ENCODE measurements around the gene CDX2.
"Not testable (repeated sequence)": the region's sequence is repeated elsewhere in the genome, so short reads cannot be mapped to it uniquely, and the experiment has no call there.

The CDX2 gene, protein sequence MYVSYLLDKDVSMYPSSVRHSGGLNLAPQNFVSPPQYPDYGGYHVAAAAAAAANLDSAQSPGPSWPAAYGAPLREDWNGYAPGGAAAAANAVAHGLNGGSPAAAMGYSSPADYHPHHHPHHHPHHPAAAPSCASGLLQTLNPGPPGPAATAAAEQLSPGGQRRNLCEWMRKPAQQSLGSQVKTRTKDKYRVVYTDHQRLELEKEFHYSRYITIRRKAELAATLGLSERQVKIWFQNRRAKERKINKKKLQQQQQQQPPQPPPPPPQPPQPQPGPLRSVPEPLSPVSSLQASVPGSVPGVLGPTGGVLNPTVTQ

DNA sequence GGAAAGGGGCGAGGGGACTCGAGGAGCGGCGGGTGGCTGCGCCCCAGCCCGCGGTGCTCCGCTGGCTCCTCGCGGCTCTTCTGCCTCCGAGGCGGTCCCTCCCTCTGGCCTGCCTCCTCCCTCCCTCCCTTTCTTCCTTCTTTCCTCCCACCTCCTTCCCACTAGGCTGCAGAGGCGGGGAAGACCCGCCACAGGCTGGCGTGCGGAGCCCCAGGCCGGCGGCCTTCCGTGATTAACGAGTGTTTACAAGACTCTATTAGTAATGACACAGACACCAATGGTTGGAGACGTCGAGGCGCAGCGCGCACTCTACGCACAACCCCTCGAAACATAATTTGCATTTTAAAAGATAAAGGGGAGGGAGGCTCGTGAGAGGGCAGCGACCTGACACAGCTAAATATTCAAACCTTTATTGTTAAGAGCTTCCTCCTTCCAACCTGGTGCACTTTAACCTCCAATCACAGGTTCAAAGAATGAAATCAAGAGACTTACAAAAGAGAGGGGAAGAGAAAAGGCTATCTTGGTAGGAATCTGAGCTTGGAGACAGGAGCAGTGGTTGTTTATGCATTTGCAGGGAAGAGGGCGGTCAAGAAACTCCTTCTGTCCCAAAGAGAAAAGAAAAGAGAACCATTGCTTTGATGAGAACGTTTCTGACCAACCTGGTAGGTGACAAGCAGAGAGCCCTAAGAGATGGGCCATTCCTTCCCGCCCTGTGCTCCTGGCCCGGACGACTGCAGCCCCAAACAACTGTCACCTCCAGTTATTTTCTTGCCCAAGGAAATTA is at the start of gene CDX2:
TSS of gene CDX2 (minus strand) at position 234 of the 784 bp plus-strand sequence. CDS start 309 bp downstream, outside the sequence.
- DNase-seq, result no peak

DNA sequence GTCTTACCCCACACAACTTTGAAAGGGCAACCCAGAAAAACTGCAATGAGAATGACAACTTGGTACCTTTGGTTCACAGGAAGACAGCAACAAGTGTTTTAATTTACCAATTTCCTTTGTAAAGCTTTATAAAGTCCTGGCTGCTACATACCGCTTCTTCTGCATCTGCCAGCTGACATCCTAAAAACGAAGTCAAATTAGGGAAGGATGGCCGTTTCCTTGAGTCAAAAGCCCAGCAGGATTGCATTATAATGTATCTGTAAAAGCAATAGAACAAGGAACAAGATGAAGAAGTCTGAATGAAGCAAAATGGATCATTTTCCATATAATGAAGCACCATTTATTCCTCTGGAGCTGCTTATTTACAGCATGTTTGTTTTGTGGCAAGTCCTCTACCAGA is 45.2 kb upstream of the CDX2 start:
- DNase-seq, result no peak

DNA sequence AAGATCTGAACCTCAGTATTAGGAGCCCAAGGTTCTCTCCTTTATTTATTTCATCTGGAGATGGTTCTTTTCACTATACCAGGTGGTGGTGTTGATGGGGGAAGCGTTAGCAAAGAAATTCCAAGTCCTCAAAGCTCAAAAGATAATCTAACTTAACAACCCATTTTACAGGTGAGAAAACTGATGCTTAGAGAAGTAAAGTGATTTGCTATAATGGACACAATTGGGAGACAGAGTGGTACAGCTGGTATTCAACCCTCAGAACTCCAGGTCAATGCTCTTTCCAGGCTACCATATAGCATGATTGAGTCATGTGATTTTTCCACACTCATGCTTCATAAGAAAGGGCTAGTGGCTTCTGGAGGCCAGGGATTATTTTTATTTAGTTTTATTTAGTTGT is 44.4 kb upstream of the CDX2 start:
- DNase-seq, result no peak

DNA sequence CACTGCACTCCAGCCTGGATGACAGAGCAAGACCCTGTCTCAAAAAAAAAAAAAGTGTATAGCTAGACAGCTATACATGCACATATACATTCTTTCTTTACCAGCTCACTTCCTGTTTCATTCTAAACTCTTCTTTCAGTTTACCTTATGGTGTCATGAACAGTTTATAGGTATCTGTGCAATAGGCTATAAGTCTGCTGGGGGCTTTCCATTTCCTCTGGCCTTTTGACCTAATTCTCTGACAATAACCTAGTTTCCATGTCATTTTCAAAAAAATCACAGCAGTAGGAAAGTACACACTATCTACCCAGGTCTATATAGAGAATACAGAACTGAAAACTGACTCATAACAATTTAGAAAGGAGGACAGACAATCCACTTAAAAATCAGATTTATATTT is 43.8 kb upstream of the CDX2 start:
- DNase-seq, result no peak

DNA sequence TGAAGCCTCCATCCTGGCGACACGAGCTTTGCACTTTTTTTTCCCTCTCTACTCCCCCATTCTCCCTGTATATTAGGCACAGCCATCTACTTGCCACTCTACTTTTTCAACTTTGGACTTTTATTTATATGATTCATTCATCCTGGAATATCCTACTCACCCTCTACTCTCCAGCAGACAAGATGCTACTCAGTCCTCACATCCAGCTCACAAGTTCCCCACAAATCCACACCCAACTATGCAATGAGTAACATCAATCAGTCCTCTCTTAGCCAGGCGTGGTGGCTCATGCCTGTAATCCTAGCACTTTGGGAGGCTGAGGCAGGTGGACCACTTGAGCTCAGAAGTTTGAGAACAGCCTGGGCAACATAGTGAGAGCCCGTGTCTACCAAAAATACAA is 43.3 kb upstream of the CDX2 start:
- no peak for DNase-seq

DNA sequence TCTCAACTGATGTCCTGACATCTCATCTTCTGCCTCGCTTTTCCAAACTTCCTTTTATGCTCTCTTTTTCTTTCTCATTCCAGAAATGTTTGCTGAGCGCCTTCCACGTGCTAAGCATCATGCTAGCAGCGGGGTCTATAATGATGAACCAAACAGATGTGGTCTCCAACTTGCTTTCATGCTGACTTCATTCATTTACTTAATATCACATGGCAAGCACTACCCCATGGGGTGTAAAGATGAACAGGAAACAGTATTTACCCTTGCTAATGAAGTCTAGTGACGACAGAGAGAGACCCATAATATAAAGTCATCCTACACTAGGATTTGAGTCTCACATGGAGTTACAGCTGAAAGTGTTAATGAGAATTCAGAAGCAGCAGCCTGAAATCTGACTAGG is 40.9 kb upstream of the CDX2 start:
- DNase-seq, result no peak

DNA sequence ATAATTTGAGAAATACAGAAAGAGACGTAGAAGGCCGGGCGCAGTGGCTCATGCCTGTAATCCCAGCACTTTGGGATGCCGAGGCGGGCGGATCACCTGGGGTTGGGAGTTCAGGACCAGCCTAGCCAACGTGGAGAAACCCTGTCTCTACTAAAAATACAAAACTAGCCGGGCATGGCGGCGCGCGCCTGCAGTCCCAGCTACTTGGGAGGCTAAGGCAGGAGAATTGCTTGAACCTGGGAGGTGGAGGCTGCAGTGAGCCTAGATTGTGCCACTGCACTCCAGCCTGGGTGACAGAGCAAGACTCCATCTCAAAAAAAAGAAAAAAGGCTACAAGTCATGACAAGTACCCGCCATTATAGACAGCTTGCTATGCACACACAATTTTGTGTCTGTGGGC is 35.9 kb upstream of the CDX2 start:
- DNase-seq, result not testable (repeated sequence)

DNA sequence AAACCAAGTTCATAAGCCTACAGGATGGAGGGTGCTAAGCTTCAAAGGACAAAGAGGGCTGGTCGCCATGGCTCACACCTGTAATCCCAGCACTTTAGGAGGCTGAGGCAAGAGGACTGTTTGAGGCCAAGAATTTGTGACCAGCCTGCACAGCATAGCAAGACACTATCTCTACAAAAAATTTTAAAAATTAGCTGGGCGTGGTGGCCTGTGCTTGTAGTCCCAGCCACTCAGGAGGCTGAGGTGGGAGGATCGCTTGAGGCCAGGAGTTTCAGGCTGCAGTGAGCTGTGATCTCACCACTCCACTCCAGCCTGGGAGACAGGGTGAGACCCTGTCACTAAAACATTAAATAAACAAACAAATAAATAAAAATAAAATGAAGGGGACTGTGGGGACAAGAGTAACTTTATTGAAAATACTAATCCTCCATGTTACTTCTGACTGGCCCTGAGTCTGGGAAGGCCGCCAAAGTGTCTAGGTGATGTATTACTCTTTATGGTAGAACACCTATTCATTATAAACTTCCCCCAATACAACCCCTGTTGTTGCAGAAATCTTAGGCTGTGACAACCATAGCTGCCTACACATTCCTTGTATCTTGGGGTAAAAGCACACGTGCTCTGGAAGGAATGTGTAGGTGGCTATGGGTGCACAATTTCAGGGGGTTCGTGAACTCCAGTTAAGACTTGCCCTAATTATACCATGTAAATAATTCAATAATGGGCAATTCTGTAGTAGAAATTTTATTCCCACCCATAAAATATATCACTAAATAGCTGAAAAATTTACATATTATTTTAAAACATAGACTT is 34.0 kb upstream of the CDX2 start:
- no peak for DNase-seq

DNA sequence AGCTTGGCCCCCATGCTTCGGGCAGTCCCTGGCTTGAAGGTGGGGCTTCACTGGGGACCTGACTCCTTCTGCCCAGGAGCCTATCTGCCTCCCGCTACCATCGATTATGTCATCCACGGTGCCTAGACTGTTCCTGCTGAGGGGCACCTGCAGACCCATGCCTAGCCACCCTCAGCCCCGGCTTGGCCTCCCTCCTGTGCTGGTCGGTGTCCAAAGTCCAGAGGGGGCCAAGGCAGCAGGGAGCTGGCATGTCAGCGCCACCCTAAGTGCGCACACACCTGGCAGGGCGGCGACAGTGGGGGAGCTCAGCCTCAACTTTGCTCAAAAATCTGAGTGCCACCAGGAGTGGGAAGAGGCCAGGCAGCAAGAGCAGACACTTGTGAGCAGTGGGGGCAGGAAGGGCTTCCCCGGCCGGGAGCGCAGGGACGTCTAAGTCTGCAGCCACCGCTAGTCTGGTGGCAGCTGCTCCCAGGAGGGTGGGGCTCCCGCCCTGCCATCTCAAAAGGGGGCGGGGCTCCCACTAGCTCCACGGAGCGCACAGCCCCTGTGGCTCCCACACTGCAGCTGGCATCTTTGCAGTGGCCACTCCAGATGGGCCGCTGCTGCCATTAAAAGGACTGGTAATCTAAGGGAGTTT is 32.8 kb upstream of the CDX2 start:
- DNase-seq, result no peak

DNA sequence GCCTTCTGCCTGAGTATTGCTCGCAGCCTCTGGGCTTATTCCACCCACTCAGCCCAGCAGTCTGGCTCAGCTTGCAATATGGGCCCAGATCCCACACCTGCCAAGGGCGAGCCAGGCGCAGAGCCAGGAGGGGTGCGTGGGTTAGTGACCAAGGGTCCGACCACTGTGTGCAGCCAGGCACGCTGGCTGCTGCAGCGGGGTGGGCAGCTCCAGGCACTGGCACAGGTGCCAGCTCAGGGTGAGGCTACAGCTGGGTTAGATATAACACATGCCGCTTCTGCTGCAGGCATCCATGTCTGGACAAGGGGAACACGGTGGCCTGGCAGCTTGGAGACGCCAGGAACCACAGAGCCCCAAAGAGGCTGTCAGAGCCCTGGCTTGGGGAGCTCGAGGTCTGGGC is 31.9 kb upstream of the CDX2 start:
- no peak for DNase-seq

DNA sequence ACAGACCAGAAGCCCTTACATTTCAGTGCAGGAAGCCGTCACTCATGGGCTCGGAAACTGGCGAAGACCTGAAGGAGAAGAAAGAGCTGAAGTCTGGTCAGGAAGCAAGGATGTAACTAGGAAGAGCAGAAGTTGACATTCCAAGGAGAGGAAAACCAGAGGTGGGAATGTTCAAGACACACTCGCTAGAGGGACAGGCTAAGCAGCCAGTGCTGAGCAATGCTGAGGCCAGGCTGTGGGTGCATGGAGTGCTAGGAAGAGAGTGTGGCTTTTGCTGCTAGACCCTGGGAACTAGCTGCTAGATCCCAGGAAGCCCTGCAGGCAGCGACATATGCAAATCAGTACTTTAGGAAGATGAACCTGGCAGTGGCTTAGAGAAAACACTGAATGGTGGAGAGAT is 31.5 kb upstream of the CDX2 start:
- DNase-seq, result no peak

DNA sequence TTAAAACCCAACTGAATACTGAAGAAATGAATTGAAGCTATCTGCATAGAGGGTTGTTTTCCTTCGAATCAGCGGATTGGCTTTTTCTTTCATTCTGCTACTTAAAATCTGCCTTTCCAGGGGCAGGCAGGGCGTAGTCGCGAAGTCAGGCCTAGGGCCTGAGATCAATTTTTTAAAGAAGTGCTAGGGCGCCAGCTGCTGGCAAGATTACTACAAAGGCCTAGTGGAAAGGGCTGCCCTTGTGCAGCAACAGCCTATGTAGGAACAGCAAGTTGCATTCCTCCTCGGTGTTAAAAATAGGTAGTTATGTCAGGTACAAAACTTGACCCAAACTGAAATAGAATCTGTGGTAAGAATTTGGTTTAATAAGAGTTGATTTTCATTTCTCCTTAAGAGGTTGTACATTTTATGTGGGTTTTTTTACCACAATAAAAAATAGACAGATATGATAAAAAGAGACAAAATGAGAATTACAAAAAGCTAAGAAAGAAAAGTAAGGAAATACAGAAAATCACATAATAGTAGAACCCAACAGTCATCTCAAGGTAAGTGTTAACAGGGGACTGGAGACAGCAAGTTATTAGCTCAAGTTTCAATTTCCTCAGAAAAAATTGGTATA is 28.9 kb upstream of the CDX2 start:
- peak in 1 of 2 donors; percentile 17 for DNase-seq

DNA sequence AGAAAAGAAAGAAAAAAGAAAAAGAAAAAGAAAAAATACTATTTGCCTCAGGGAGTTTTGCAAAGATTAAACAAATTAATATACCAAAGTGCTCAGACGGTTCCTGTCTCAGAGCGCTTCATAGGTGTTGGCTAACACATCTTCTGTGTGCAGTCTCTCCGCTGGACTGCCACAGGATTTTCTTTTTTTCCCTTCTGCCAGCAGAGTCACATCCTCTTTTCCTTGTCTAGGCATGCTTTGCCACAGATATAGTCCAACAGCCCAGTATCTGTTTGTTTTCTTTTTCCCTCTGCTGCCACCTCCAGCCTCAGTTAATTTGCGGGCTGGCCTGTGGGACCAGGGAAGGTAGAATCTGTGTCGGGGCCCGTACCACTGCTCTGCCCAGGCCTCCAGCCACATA is 22.8 kb upstream of the CDX2 start:
- no peak for DNase-seq

DNA sequence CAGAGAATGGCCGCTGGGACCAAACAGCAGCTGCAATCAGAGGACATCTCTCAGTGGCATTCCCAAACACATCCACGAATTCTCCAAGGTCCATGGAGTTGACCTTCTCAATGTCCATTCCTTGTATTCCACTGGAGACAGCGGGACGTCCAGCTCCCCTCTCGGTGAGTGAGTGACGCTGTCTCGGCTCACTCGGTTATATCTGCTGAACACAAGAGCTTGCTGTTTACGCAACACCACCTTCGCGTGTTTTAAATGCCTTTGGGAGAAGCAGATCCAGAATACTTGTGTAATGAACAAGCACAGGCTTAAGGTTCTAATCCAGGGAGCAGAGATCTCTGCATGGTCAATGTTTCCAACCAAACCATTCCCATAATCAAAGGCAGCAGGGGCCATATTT is 19.4 kb upstream of the CDX2 start, which contains the start of gene URAD:
TSS of gene URAD (minus strand) at position 174 of the 400 bp plus-strand sequence. CDS start at position 118, 56 bp downstream.
- DNase-seq, result no peak

DNA sequence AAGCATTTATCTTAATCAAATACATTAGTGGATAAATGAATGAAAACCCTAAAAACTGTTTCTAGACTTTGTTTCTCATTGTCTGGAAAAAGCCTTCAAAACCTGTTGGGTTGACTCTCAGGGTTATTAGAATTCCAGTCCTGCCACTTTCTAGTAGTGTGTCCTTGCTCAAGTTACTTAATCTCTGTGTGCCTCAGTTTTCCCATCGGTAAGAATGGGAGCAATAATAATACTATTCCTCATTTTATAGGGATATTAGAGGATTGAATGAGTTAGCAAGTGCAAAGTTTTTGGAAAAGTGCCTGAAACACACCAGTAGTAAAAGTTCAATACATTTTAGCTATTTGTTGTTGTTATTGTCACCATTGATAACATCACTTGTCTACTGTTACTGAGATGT is 16.5 kb upstream of the CDX2 start:
- DNase-seq, result no peak

DNA sequence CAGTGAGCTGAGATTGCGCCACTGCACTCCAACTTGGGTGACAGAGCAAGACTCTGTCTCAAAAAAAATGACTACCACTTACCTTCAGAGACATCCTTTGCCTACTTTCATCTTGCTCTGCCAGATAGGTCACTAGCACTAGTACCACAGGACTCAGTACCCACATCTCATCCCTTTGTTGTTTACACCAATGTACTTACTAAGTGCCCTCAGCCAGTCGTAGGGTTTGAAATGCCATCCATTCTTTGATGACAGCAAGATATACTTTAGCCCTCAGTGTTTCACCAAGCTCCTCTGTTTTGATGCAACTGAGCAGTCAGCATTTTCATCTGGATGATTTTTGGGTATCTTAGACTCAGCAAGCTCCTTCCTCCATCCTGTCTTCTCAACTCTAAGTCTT is 13.2 kb upstream of the CDX2 start:
- DNase-seq, result no peak

DNA sequence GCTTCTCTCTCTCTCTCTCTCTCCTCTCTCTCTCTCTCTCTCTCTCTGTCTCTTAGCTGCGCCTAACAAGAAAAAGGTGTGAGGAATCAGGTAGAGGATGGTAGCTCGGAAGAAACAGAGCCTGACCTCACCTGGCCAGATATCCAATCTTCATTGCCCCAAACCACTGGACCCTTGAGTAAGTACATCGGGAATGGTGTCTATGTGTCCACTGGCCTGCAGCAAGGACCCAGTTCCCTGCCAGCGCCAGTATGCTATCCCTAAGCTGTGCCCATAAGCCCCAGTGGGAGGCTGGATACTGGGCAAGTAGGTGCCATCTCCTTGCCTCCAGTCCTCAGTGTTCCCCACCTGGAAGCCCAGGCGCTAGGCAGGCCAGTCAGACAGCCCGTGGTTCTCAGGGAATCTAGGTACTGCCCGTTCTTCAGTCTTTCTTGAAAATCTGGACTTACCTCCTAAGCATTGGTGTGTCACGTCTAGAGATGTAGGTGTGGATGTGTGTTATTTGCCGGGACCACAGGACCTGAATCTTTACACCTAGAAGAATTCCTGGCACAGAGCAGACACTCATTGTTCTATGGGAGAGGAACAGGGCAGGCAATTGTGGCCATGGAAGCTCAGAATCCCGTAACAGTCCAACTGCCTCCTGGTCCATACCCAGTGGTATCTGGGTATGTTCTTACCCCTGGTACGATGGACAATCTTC is 12.0 kb upstream of the CDX2 start:
- DNase-seq, result no peak

DNA sequence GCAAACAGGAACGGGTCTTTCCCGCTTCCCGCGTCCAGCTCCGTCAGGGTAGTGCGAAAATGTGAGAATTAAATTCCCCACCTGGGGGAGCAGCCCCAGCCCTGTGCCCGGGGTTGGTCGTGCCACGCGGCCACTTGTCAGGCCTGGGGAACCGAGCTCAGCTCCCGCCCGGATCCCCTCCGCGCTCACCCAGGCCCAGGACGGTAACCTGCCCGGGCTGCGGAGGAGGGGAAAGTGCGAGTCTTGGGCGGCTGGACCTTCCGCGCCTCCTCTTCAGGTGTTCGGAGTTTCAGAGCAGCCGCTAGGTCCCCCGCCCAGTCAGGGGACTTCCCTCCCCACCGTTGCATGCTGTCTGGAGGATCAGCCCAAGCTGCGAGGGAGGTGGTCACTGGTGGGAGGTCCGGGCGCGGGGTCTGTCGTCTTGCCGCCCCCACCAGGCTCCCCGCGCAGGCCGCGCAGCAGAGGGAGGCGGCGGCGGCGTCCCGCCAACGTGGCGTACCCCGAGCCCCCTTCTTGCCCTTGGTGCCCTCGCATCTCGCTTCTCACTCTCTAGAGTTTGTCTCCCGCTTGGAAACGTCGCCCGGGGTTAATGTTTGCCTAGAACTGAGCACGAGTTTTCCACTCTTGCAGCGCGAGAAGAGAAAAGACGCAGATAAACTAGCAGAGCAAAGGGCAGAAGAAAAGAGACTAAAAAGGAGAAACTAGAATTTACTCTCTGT is 11.3 kb upstream of the CDX2 start:
- no peak for DNase-seq

DNA sequence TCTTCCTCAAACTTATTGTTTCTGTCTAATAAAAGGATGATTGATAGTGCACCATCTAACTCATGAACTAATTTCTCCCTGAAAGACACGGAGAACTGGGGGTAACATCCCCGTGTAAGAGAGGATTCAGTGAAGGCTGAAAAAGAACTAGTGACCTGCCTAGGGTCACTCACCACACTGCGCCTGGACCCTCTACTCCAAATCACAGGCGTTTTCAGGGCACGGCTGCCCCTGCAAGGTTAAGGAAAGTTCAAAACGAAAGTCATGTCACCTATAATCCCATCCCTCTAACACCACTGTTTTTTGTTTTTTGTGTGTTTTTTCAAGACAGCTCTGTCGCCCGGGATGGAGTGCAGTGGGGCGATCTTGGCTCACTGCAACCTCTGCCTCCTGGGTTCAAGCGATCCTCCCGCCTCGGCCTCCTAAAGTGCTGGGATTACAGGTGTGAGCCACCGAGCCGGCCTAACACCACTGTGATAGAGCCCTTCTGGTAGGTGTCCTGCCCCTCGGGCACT is 10.7 kb upstream of the CDX2 start:
- DNase-seq, result no peak

DNA sequence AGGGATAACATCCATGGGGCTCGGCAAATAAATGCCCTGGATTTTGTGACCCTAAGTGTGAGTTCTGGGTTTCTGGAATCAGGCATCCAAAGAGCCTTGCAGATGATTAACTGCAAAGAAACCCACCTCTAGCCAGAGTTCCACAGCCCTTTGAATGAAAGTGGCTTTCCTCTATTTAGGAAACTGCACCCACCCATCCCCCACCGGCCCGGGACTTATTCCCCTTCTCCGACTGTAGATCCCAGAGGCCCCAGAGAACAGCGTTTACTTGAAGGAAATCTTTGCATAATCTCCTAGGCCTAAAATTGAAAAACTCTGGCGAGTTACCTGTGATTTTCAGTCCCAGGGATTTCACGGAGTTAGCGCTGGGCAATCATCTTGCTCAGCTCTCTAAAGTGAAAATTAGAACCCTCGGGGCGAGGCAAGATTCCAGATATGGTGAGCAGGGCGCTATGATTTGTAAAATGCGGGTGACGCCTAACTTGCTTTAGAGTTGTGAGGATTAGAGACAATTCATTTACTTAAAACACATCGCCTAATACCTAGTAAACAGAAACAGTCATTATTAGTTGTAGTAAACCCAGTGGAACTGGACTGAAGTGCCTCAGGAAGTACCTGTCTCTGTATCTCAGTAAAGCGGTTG is 10.0 kb upstream of the CDX2 start:
- no peak for DNase-seq
